Measurements from ENCODE around the gene C5.
"Not testable (repeated sequence)": the region's sequence is repeated elsewhere in the genome, so short reads cannot be mapped to it uniquely, and the experiment has no call there.

Gene C5

DNA sequence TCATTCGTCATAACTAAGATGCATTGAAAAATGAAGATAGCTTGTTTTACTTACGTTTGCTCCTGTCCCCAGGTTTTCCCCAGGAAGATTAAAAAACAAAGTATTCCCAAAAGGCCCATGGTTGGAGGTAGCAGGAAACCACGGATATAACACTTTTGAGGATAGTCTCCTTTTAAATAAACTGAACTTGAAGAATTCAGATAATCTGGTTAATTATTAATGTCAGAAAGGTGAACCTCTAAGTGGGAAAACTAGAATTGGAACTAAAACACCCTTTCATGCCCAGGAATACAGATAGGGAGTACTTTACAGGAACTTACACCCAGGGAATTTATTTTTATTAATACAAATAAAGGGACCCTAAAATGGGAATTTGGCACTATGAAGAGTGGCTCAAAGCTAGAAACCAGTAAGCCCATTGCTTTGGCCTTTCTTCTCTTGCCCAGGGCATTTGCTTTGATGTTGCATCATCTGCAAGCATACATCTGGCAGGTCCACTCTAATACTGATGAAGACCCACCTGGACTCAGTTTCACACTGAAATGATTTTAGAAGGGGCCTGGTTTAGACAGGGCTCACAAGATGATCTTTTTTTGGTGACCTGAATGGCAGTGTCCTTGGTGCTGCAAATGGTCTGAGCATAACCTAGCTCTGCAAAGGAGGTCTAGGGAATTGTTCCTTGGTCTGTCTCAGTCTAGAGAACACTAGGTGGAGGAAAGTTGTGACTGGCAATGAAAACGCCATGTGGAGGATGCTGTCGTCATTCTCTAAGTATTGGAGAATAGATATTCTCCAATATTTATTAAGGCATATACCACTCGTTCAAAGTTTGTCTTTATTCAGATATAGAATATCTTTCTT lies at the start of gene C5:
TSS of gene C5 (minus strand) at position 148 of the 861 bp plus-strand sequence. CDS start at position 119, 29 bp downstream.
- no peak for DNase-seq

DNA sequence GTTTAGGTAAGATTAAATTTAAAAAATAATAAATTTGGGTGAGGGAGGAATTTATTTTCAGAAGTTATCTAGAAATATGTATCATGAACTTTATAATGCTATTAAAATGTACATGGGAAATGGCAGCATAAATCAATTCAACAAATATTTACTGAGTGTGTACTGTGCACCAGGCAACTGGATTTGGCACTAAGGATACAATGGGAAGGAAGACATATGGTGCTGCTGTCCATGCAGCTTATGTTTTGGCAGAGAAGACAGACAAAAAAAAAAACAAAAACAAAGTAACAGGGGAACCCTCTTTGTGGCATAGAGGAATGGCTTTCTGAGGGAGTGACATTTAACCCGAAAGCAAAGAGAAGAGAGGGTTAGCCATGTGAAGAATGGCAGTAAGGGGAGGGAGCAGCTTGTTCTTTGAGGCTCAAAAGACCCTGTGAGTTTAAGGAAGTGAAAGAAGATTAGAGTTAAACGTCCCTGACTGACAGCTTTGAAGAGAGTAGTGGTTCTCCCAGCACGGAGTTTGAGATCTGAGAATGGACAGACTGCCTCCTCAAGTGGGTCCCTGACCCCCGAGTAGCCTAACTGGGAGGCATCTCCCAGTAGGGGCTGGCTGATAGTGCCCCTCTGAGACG lies 48.6 kb upstream of the C5 start:
- DNase-seq: no peak

DNA sequence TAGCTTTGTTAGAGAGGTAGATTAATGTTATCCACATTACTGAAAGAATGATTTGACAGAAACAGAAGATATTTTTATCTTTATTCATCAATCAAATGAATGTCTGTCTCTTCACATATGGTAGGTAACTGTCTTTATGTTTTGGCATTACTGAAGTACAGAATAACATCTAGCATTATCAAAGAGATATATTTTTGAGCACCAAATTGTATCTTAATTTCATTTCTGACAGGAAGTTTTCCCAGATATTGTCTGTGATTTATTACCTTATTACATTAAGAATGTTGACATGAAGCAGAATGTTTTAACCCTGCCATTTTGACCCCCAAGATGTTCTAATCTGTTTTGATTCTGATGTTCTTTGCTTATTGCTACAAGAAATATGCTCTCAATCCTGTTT lies 45.0 kb upstream of the C5 start:
- no peak for DNase-seq

DNA sequence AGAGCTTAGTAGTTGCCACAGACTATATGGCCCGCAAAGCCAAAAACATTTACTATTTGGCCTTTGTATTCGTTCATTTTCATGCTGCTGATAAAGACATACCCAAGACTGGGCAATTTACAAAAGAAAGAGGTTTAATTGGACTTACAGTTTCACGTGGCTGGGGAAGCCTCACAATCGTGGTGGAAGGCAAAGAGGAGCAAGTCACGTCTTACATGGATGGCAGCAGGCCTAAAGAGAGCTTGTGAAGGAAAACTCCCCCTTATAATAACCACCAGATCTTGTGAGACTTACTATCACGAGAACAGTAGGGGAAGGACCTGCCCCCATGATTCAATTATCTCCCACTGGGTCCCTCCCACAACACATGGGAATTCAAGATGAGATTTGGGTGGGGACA lies 40.7 kb upstream of the C5 start:
- DNase-seq: not testable (repeated sequence)

DNA sequence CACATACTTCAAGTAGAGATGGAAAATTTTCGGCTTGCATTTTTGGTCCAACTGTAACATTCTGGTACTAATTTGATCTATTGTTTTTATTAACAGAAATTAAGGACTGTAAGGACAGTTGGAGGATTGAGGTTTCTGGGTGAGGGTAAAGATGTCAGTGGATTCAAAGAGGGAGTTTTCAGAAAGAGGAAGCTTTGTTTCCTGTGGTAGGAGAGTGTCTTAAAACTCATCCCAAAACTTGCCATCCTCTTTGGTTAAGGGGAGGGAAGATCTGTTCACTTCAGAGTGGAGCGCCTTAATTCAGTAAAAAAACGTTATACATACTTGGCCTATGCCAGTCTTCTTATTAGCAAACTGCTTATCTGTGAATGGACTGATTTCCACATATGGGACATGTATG lies 38.5 kb upstream of the C5 start:
- no peak for DNase-seq

DNA sequence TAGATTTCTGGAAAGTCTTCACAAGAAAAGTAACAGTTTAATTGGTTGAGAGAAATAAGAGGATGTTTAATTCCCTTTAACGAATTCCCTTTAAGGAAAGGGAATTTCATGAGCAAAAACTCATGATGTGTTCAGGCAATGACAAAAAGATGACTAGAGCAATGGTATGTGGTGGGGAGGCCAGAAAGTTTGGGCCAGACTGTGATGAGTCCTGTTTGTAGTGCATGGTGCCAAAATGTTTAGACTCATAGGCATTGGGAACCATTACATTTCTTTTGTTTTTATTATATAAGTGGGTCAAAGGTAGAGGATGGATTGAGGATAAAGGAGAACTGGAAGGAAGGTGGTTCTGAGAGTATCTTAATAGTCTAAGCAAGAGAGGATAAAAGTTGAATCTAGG lies 35.6 kb upstream of the C5 start:
- no peak for DNase-seq

DNA sequence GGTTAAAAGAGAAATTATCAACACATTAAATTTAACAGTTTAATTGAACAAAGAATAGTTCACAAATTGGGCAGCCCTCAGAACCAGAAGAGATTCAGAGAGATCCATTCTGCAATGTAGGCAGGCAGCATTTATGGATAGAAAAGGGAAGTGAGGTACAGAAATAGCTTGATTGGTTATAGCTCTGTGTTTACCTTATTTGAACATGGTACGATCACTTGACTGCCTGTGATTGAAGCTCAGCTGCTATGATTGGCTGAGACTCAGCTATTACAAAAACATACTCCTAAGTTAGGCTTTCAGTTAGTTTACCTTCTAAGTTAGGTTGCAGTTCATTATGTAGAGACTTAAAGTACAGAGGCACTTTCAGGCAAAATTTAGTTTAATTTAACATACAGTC lies 32.0 kb upstream of the C5 start:
- DNase-seq: no peak

DNA sequence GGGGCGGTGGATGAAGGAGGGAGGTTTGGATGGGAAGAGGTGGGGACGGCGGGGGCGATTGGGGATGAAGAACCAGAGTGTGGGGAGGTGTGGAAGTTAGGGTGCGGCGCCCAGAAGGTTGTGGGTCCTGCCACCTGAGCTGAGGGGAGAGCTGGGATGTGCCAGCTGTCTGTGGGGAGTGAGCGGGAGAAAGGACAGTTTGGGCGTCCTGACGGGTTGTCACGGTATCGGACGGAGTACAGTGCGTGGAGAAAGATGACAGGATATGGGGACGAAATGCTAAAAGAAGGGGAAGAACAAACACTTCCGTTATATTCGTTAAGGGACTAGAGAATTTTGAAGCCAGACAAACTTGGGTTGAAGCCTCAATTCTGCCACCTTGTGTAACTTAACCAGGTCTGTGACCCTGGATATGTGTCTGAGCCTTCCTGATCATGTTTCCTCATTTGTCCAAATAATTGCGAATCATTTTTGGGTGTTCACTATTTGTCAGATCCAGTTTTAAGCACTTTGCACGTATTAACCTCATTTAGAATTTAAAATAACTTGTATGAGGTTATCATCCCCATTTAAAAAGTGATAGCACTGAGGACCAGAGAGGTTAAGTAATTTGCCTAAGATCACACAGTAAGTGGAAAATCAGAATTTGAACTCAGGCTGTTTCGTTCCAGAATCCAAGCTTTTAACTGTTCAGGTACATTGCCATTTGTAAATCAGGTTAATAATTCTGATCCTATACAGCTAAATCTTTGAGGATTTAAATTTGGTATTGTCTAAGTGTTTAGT lies 25.4 kb upstream of the C5 start:
- DNase-seq: peak; percentile 43

DNA sequence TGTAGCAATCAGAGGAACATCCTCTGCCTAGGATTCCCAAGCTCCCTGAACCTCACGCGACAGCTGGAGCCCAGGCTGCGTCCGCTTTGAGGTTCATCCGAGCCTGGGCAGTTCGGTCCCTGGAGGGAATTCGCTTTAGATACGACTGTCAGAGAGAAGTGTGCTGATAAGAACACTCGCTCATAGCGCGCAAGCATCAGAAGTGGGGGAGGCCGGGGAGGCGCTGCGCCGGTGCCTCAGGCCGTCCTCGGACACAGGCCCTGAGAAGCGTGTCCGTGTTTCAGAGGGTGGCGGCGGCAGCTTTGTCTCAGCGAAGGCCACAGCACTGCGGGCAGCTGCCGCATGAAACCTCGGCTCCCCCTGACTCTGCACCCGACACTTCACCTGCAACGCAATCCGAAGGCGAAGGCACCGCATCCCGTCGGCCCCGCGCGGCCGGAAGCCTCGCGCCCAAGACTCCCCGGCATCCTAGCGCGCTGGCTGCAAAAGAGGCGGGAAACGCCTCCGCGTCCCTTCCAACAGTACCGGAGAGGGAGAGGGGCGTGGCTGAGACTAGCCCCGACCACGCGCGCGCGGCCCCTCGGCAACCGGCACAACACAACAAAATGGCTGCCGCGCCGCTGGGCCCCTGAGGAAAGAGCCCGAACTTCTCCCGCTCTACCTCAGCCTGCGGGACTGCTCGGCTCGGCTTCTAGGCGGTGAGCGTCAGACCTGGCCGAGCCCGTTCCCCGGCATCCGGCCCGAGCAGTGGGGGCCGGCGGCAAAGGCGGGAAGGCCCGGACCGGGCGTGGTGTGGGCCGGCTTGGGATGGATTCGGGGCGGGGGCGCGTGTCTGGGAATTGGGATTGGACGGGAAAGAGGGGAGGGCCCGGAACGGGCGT lies 24.5 kb upstream of the C5 start, which contains the start of gene CNTRL:
TSS of gene CNTRL (plus strand) at position 586 of the 881 bp plus-strand sequence. CDS start 13,372 bp downstream, outside the sequence.
- peak; percentile 81 for DNase-seq

DNA sequence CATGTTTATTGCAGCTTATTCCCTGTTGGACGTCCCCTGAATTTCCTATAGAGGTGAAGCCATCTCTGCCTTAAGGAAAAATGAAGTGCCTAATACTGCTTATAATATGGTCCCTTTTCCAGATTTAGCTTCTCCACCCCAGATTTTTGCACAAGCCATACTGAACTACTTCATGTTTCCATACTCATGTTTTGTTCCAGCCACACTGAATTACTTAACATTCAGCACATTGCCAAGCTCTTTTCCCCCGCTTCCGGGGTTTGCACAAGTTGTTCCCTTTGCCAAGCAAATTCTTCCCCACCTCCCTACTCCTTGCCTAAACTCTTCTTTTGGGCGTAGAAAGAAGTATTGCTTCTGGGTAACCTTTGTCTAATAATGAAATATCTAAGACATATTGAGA lies 23.0 kb upstream of the C5 start:
- DNase-seq: no peak

DNA sequence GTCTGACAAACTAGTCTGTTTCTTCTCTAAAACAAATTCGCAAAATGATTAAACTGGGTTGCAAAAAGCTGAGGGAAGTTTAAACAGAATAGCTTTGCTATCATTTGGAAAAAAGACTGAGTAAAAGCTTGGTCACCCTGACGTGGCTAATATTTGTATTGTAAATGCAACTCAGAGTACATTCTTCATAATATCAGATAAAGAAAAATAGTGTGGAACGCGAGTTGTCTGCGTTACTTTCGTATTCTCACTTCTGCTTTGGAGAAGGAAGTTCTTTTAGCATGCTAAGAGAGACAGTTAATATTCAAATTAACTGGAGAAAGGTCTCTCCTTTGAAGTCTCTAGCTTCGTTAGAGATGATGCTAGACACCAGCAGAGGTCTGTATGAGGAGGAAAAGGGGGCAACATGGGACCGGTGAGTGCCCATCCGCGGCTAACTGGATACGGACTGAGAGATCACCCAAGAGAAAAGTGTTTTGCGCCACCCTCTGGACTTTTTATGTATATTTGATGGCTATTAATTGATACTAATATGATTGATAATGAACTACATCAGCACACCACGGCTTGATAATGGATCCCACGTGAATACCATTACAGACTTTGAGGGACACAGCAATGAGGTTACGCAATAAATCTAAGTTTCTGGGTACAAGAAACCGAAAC lies 21.8 kb upstream of the C5 start:
- DNase-seq: peak; percentile 58

DNA sequence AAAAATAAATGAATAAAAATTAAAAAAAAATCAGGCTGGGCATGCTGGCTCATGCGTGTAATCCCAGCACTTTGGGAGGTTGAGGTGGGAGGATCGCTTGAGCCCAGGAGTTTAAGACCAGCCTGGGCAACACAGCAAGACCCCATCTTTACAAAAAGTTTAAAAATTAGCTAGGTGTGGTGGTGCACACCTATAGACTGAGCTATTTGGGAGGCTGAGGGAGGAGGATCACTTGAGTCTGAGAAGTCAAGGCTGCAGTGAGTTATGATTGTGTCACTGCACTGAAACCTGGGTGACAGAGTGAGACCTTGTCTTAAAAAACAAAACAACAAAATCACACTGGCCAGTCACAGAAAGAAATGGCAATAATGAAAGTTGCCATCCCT lies 21.3 kb upstream of the C5 start:
- no peak for DNase-seq

DNA sequence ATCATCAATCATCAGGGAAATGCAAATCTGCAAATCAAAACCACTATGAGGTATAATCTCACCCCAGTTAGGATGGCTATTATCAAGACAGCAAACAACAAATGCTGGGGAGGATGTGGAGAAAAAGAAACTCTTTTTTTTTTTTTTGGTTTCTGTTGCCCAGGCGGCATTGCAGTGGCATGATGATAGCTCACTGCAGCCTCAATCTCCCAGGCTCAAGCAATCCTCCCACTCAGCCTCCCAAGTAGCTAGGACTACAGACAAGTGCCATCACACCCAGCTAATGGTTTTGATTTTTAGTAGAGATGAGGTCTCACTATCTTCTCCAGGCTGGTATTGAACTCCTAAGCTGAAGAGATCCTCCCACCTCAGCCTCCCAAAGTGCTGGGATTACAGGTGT lies 19.3 kb upstream of the C5 start:
- no peak for DNase-seq

DNA sequence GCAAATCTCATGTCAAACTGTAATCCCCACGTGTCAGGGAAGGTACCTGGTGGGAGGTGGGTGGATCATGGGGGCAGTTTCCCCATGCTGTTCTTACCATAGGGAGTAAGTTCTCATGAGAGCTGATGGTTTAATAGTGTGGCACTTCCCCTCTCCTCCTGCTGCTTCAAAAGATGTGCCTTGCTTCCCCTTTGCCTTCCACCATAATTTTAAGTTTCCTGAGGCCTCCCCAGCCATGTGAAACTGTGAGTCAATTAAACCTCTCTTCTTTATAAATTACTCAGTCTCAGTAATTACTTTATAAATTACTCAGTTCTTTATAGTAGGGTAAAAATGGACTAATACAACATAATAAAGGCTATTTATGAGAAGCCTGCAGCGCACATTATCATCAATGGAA lies 17.6 kb upstream of the C5 start:
- DNase-seq: no peak

DNA sequence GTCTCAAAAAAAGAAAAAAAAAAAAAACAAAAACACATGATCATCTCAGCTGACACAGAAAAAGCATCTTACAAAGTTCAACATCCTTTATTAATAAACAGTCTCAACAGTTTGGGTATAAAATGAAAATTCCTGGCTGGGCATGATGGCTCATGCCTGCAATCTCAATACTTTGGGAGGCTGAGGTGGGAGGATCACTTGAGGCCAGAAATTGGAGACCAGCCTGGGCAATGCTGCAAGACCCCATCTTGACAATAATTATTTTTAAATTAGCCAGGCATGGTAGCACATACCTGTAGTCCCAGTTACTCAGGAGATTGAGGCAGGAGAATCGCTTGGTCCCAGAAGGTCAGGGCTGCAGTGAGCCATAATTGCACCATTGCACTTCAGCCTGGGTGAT lies 16.8 kb upstream of the C5 start:
- no peak for DNase-seq

DNA sequence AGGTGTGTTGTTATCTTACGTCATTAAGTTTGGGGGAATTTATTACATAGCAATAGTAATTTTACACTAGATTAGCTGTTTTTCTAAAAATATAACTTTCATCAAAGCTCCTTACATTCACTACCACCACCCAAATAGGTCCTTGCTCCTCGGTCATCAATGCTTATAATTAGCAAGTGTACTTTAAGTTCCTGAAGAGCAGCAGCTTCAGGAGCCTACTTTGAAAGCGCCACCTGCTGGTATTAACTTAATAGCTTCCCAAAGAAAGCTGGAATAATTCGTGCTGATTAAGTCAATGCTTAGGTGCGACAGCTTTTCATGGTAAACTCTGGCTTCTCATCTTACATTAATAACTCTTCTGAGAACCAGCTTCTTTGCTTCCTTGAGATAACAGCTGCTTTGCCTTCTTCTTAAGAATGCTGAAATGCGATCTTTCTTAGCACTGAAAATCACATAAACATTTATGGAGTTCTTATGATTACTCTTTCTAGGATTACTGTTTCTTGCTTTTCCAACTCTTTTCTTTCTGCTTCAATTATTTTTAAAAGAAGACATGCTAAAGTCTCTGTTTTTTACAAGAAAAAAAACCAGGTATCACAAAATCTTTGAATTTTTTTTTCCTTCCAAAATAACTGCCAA lies 10.0 kb upstream of the C5 start:
- DNase-seq: peak; percentile 68

DNA sequence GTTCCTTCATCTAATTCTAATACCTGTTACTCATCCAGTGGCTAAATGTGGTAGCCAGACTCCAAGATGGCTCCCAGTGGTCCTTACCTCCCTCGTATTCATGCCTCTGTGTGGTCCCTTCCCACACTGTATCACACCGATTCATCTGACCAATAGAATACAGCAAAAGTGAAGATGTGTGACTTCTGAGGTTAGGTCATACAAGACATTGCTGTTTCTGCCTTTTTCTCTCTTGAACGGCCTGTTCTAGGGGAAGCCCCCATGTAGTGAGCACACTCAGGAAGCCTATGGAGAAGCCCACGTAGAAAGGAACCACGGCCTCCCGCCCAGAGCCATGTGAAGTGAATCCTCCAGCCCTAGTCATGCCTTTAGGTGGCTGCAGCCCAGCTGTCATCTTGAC lies 9.4 kb upstream of the C5 start:
- no peak for DNase-seq

DNA sequence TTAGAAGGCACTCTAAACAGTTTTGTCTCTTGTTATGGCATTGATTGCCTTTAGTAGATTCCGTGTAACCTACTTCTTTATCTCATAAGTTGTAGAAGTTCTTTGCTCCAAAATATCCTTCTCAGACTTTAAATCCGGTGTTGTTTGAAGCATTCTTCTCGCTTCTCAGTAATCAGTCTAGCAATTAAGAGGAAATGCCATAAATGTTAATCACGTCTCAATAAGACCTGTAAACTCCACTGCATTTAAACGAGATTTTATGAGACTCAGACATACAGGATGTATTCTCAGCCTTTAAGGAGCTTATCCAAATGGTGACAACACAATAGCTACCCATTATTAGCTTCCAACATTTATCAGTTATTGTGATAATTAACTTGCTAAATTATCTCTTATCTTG lies 7.7 kb upstream of the C5 start:
- no peak for DNase-seq

DNA sequence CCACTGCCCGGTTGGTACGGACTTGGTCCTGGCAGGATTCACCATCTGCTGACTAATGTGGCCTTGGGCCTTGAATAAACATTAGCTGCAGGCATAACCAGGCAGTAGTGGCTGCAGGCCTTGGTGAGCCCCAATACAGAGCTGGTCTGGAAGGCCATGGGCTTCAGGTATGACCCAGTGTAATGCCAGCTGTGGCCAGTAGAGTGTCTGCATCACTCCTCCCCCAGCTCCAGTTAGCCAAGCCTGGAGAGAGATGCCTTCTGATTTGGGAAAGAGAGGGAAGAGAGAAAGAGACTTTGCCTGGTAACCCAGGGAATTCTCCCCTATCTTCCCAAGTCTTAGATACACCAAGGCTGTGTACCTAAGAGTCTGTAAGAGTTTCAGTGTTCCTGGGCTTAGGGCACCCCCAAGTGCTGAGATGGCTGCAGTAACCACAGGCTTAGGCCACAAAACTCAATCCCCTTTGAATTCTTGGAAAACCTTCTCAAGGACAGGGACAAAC lies 5.6 kb upstream of the C5 start:
- no peak for DNase-seq

DNA sequence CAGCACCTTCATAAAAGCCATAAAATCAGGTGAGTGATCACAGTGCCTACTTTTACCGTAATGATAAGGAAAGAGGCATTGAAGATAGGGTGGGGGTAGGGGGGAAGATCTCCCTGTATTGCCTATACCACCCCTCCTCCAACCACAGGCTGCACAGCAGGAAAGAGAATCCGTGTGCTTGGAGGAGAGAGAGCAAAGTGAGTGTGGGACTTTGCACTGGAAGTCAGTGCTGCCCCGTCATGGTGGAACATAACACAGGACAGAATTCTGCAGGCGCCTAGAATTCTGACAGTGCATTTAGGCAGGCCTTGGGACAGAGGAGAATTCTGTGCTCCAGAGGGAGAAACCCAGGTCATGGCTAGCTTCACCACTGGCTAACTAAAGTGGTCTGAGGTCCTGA lies 3.5 kb upstream of the C5 start:
- no peak for DNase-seq

DNA sequence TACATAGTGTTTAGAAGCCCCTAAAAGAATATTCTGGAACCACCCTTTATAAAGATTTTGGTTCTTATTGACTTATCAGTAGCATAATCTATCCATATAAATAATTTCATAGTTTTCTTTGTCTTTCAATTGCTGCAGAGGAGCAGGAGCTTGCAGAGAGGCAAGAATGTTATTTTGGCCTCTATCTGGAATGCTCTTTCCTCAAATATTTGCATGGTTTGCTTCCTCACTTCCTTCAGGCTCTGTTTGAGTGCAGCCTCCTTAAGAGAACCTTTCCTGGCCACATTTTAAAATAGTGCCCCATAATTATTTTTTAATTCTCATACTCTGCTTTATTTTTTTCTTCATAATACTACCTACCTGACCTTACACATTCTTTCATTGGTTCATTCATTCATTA lies 1.5 kb downstream of the C5 start:
- no peak for DNase-seq
